H9 (cell line): Measurements from ENCODE around the gene LIMS2. TPM values are rescaled to one million over a fixed set of nuclear protein-coding genes. Genes with fewer than 3 reads are reported as not detected.

Experiments
- DNase-seq: peaks from one replicate; pipeline ENCODE4 v3.0.0-alpha.2; 2017
- H2AFZ ChIP-seq: one replicate; pipeline ENCODE4 v1.6.1; 2013; ENCODE audit warnings: mild to moderate bottlenecking, low read length, control low read depth, moderate library complexity
- H2AK5ac ChIP-seq: 2 replicates; pipeline ENCODE4 v1.6.1; 2013; ENCODE audit warnings: low read length, control low read depth, mixed read lengths; ENCODE audit not compliant: insufficient read length
- H2BK120ac ChIP-seq: one replicate; pipeline ENCODE4 v1.6.1; 2013; ENCODE audit warnings: low read depth, mild to moderate bottlenecking, low read length, control low read depth, inconsistent platforms; ENCODE audit not compliant: poor library complexity, severe bottlenecking
- H2BK12ac ChIP-seq: 2 replicates; pipeline ENCODE4 v1.6.1; 2013; ENCODE audit warnings: low read length, control low read depth, mixed read lengths, low read depth; ENCODE audit not compliant: insufficient read length
- H2BK15ac ChIP-seq: 2 replicates; pipeline ENCODE4 v1.6.1; 2013; ENCODE audit warnings: low read depth, low read length, control low read depth
- H2BK20ac ChIP-seq: one replicate; pipeline ENCODE4 v1.6.1; 2013; ENCODE audit warnings: low read depth, mild to moderate bottlenecking, low read length, control low read depth, inconsistent platforms; ENCODE audit not compliant: poor library complexity, severe bottlenecking
- H2BK5ac ChIP-seq: 2 replicates; pipeline ENCODE4 v1.6.1; 2013; ENCODE audit warnings: low read length, control low read depth, mixed read lengths; ENCODE audit not compliant: insufficient read length
- H3K14ac ChIP-seq: 2 replicates; pipeline ENCODE4 v1.6.1; 2013; ENCODE audit warnings: low read length, control low read depth; ENCODE audit not compliant: insufficient read depth
- H3K18ac ChIP-seq: 2 replicates; pipeline ENCODE4 v1.6.1; 2013; ENCODE audit warnings: low read depth, mild to moderate bottlenecking, mixed read lengths, low read length, control low read depth; ENCODE audit not compliant: insufficient read length
- H3K23ac ChIP-seq: 2 replicates; pipeline ENCODE4 v1.6.1; 2013; ENCODE audit warnings: low read length, control low read depth, mixed read lengths, low read depth; ENCODE audit not compliant: insufficient read length
- H3K23me2 ChIP-seq: 2 replicates; pipeline ENCODE4 v1.6.1; 2013; ENCODE audit warnings: low read depth, mild to moderate bottlenecking, mixed read lengths, low read length, control low read depth; ENCODE audit not compliant: insufficient read length, poor library complexity, severe bottlenecking
- H3K27ac ChIP-seq: 2 replicates; pipeline ENCODE4 v1.5.1; 2013; ENCODE audit warnings: low read length, control low read depth, mixed read lengths, low read depth; ENCODE audit not compliant: insufficient read length
- H3K27me3 ChIP-seq: 2 replicates; pipeline ENCODE4 v1.6.1; 2013; ENCODE audit warnings: low read length, control low read depth, inconsistent platforms; ENCODE audit not compliant: insufficient read depth
- H3K4ac ChIP-seq: 2 replicates; pipeline ENCODE4 v1.6.1; 2013; ENCODE audit warnings: low read depth, mild to moderate bottlenecking, control low read depth, inconsistent platforms, low read length, moderate library complexity
- H3K4me1 ChIP-seq: 2 replicates; pipeline ENCODE4 v1.6.1; 2013; ENCODE audit warnings: low read length, control low read depth, inconsistent platforms; ENCODE audit not compliant: insufficient read depth
- H3K4me2 ChIP-seq: 2 replicates; pipeline ENCODE4 v1.6.1; 2013; ENCODE audit warnings: low read length, control low read depth, mixed read lengths; ENCODE audit not compliant: insufficient read length, insufficient read depth
- H3K56ac ChIP-seq: 2 replicates; pipeline ENCODE4 v1.6.1; 2013; ENCODE audit warnings: low read depth, mild to moderate bottlenecking, mixed read lengths, low read length, control low read depth; ENCODE audit not compliant: insufficient read length
- H3K79me1 ChIP-seq: 2 replicates; pipeline ENCODE4 v1.6.1; 2013; ENCODE audit warnings: low read depth, mild to moderate bottlenecking, moderate library complexity, low read length, control low read depth, inconsistent platforms; ENCODE audit not compliant: insufficient read depth, poor library complexity, severe bottlenecking
- H3K79me2 ChIP-seq: 2 replicates; pipeline ENCODE4 v1.6.1; 2013; ENCODE audit warnings: low read length, control low read depth, inconsistent platforms; ENCODE audit not compliant: insufficient read depth
- H3K9ac ChIP-seq: 2 replicates; pipeline ENCODE4 v1.6.1; 2013; ENCODE audit warnings: low read length, control low read depth, mixed read lengths; ENCODE audit not compliant: insufficient read length; ENCODE audit errors: extremely low read depth
- H3K9me3 ChIP-seq: one replicate; pipeline ENCODE4 v1.6.1; 2013; ENCODE audit warnings: low read depth, low read length, inconsistent platforms; ENCODE audit not compliant: control insufficient read depth
- H3T11ph ChIP-seq: one replicate; pipeline ENCODE4 v1.6.1; 2013; ENCODE audit warnings: mild to moderate bottlenecking, low read length, control low read depth, inconsistent platforms
- H4K20me1 ChIP-seq: one replicate; pipeline ENCODE4 v1.6.1; 2013; ENCODE audit not compliant: control insufficient read depth, insufficient read length, insufficient read depth
- H4K5ac ChIP-seq: 2 replicates; pipeline ENCODE4 v1.6.1; 2013; ENCODE audit warnings: low read depth, mild to moderate bottlenecking, mixed read lengths, low read length, control low read depth; ENCODE audit not compliant: insufficient read length
- H4K8ac ChIP-seq: replicated peaks from 2 replicates; pipeline ENCODE4 v1.6.1; 2013; ENCODE audit warnings: low read length, control low read depth, mixed read lengths, low read depth; ENCODE audit not compliant: insufficient read length
- H4K91ac ChIP-seq: 2 replicates; pipeline ENCODE4 v1.6.1; 2013; ENCODE audit warnings: low read depth, mild to moderate bottlenecking, moderate library complexity, mixed read lengths, low read length, control low read depth; ENCODE audit not compliant: insufficient read length
- H3K27ac Mint-ChIP-seq, 3 experiments: 2 replicates in 2 of 3; 3 replicates in 1 of 3; pipeline ENCODE4 v1.8.0; 2020 to 2021; ENCODE audit warnings: mixed read lengths in 3 of 3, mild to moderate bottlenecking in 1 of 3, moderate library complexity in 1 of 3
- H3K27me3 Mint-ChIP-seq: 2 replicates; pipeline ENCODE4 v1.8.0; 2021; ENCODE audit warnings: low read depth, mild to moderate bottlenecking, moderate library complexity, mixed read lengths
- H3K36me3 Mint-ChIP-seq, 3 experiments: 2 replicates in 2 of 3; 3 replicates in 1 of 3; pipeline ENCODE4 v1.8.0; 2020 to 2021; ENCODE audit warnings: low read depth in 3 of 3, mixed read lengths in 3 of 3; ENCODE audit not compliant: insufficient read depth in 1 of 3
- H3K4me1 Mint-ChIP-seq, 2 experiments: 2 replicates each; pipeline ENCODE4 v1.8.0; 2020; ENCODE audit warnings: mixed read lengths in 2 of 2
- H3K4me3 Mint-ChIP-seq, 2 experiments: 2 replicates in 1 of 2; 3 replicates in 1 of 2; pipeline ENCODE4 v1.8.0; 2020 to 2021; ENCODE audit warnings: mild to moderate bottlenecking in 2 of 2, mixed read lengths in 2 of 2, moderate library complexity in 1 of 2
- H3K9me3 Mint-ChIP-seq, 2 experiments: 2 replicates in 1 of 2; 3 replicates in 1 of 2; pipeline ENCODE4 v1.8.0; 2020; ENCODE audit warnings: mild to moderate bottlenecking in 2 of 2, mixed read lengths in 2 of 2, moderate library complexity in 1 of 2
- CTCF ChIP-seq: fragments of 200-600 bp; sonication (generic); conservative IDR thresholded peaks from 3 replicates; pipeline ENCODE4 v1.8.0; 2021; ENCODE audit warnings: antibody characterized with exemption, mild to moderate bottlenecking
- WGBS: extraction: QIAGEN DNeasy Blood & Tissue Kit; methylation state at CpG from one replicate; pipeline ENCODE4 v1.1.7; 2013; ENCODE audit warnings: missing lambda C conversion rate, low lambda C conversion rate, mixed read lengths; ENCODE audit not compliant: insufficient read length; ENCODE audit errors: extremely low coverage; 5-methylcytosine and 5-hydroxymethylcytosine counted together
- total RNA-seq: library from RNA; stranded (reverse); gene quantifications from 2 replicates; pipeline ENCODE4 v1.2.1, GENCODE V29; 2021

Gene LIMS2
- total RNA-seq, 1 experiment from 2014 or later = 5.9 TPM

DNA sequence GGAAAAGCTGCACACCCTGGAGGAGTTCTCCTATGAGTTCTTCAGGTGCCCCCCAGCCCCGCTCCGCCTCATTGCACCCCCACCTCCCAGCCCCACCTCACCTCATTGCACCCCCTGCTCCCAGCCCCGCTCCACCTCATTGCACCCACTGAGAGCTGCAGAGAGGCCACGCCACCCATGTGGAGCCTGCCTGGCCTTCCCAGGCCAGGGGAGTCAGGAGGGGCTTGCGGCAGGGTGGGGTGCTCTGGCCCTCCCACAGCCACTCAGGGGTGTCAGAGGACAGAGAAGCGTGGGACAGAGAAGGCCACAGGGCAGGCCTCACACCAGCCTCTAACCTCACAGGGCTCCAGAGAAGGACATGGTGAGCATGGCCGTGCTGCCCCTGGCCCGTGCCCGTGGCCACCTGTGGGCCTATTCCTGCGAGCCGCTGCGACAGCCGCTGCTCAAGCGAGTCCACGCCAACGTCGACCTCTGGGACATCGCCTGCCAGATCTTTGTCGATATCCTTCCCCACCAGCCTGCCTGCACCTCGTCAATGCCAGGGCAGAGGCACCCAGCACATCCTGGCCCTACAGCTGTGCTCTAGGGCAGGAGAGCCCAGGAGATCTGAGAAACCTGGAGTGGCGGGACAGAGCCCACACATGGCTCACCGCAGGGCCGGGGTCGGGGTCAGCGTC is 44.3 kb downstream of the LIMS2 start:
- Histone ChIP-seq H3K23ac (no peak overlapping the region), H3K4me2 (no peak overlapping the region), H3K9ac (no peak overlapping the region), H3K27ac (no peak overlapping the region), H2BK20ac (no peak overlapping the region), H3K9me3 (no peaks in the 10 kb centered on the region), H3K14ac (peak overlapping the region; percentile 37; the same call in 1 of the 2 replicates), H2BK5ac (no peak overlapping the region), H2AFZ (no peak overlapping the region), H4K8ac (no peak overlapping the region), H4K20me1 (no peaks in the 10 kb centered on the region), H2BK12ac (no peak overlapping the region), H3K79me2 (no peaks in the 10 kb centered on the region), H2BK15ac (no peak overlapping the region), H3K18ac (no peak overlapping the region), H2AK5ac (no peak overlapping the region), H2BK120ac (no peak overlapping the region), H3K4ac (no peak overlapping the region), H4K5ac (no peak overlapping the region), H3K4me1 (no peaks in the 10 kb centered on the region), H3T11ph (no peak overlapping the region), H3K79me1 (no peaks in the 10 kb centered on the region), H3K27me3 (no peaks in the 10 kb centered on the region), H3K56ac (no peak overlapping the region), H4K91ac (no peak overlapping the region), H3K23me2 (no peaks in the 10 kb centered on the region)
- H3K9me3 Mint-ChIP-seq = no peaks in the 10 kb centered on the region
- no peaks in the 10 kb centered on the region; the same call in 1 of the 2 replicates for H3K27me3 Mint-ChIP-seq
- H3K4me3 Mint-ChIP-seq = no peak overlapping the region
- peaks cover 0 to 1% of the 10 kb centered on the region in 2 experiments; a peak in 2 of 4 replicates for H3K4me1 Mint-ChIP-seq
- H3K36me3 Mint-ChIP-seq = no peaks in the 10 kb centered on the region
- DNase-seq = no peak
- WGBS = no CpG with 5 or more reads among the region's 25 CpGs
- TF ChIP-seq CTCF = no peak
- H3K27ac Mint-ChIP-seq = no peak overlapping the region
